Activated CD4-positive, CD25-positive, alpha-beta regulatory T cell treated with anti-CD3 and anti-CD28 coated beads, Interleukin-2, amount 50 U/mL, for 16 hours (primary cell): ENCODE results near the gene CAPRIN2.

Experiments
- DNase-seq: peaks from one replicate; pipeline ENCODE4 v3.0.0-alpha.2; 2020; ENCODE audit warnings: low read depth, low spot score

Gene CAPRIN2

GRCh38 chr12:30754750-30755394 is at the start of gene CAPRIN2:
Gene CAPRIN2, minus strand, starts transcription at chr12:30754951. Its CDS starts 1,431 bp downstream, at chr12:30753520.
- DNase-seq = peak; percentile 76

- no peak for DNase-seq
Measured at GRCh38 chr12:30797689-30798088, 42.9 kb upstream of the CAPRIN2 start.

- no peak for DNase-seq
Measured at GRCh38 chr12:30796891-30797371, 42.2 kb upstream of the CAPRIN2 start.

GRCh38 chr12:30796313-30796780 is 41.6 kb upstream of the CAPRIN2 start:
- DNase-seq = no peak

GRCh38 chr12:30795410-30796312 is 40.9 kb upstream of the CAPRIN2 start:
- no peak for DNase-seq

- DNase-seq = no peak
Measured at GRCh38 chr12:30794591-30795409, 40.0 kb upstream of the CAPRIN2 start.

- no peak for DNase-seq
Measured at GRCh38 chr12:30794020-30794419, 39.3 kb upstream of the CAPRIN2 start.

GRCh38 chr12:30792648-30793499 is 38.1 kb upstream of the CAPRIN2 start:
- no peak for DNase-seq

GRCh38 chr12:30792085-30792484 is 37.3 kb upstream of the CAPRIN2 start:
- no peak for DNase-seq

GRCh38 chr12:30788754-30789153 is 34.0 kb upstream of the CAPRIN2 start:
- DNase-seq = no peak

GRCh38 chr12:30785630-30786029 is 30.9 kb upstream of the CAPRIN2 start:
- no peak for DNase-seq

GRCh38 chr12:30784508-30784907 is 29.8 kb upstream of the CAPRIN2 start:
- DNase-seq = no peak

- DNase-seq = no peak
Measured at GRCh38 chr12:30783946-30784345, 29.2 kb upstream of the CAPRIN2 start.

GRCh38 chr12:30782316-30783173 is 27.8 kb upstream of the CAPRIN2 start:
- no peak for DNase-seq

- DNase-seq = no peak
Measured at GRCh38 chr12:30779578-30779977, 24.8 kb upstream of the CAPRIN2 start.

- DNase-seq = no peak
Measured at GRCh38 chr12:30779178-30779577, 24.4 kb upstream of the CAPRIN2 start.

GRCh38 chr12:30774599-30774998 is 19.8 kb upstream of the CAPRIN2 start:
- DNase-seq = no peak

GRCh38 chr12:30769802-30770201 is 15.1 kb upstream of the CAPRIN2 start:
- DNase-seq = no peak

- no peak for DNase-seq
Measured at GRCh38 chr12:30764251-30764650, 9.5 kb upstream of the CAPRIN2 start.

- DNase-seq = no peak
Measured at GRCh38 chr12:30763053-30763452, 8.3 kb upstream of the CAPRIN2 start.
